DND-41 (cell line): Measurements from ENCODE around the gene STRA8.

Source experiments
- ATAC-seq: fragments of 200-7000 bp; cut with Tn5 transposase; 3 replicates; pipeline ENCODE4 v1.9.1; 2021; ENCODE audit warnings: low read depth; ENCODE audit not compliant: insufficient read depth
- DNase-seq: peaks from one replicate; pipeline ENCODE4 v3.0.0-alpha.2; 2020
- H2AFZ ChIP-seq: 2 replicates; pipeline ENCODE4 v1.6.0; 2012; ENCODE audit warnings: low read depth, low read length
- H3K27ac ChIP-seq: 2 replicates; pipeline ENCODE4 v1.5.1; 2012; ENCODE audit warnings: low read length, inconsistent platforms
- H3K27me3 ChIP-seq: fragments of 200-600 bp; sonication (generic); 2 replicates; pipeline ENCODE4 v1.6.0; 2012; ENCODE audit warnings: low read length, mild to moderate bottlenecking, inconsistent platforms; ENCODE audit not compliant: insufficient read depth, poor library complexity
- H3K36me3 ChIP-seq: 2 replicates; pipeline ENCODE4 v1.5.1; 2012; ENCODE audit warnings: low read length, inconsistent platforms; ENCODE audit not compliant: insufficient read depth
- H3K4me1 ChIP-seq: 2 replicates; pipeline ENCODE4 v1.5.1; 2012; ENCODE audit warnings: mild to moderate bottlenecking, low read length; ENCODE audit not compliant: insufficient read depth
- H3K4me2 ChIP-seq: 2 replicates; pipeline ENCODE4 v1.6.0; 2012; ENCODE audit warnings: mild to moderate bottlenecking, moderate library complexity, low read length, inconsistent platforms; ENCODE audit not compliant: insufficient read depth
- H3K4me3 ChIP-seq, 2 experiments: fragments of 200-600 bp in 1 of 2; shearing (Covaris generic) in 1 of 2; 2 replicates each; pipeline ENCODE4 v1.5.1; 2012 to 2016; ENCODE audit warnings: inconsistent platforms in 2 of 2, low read length in 2 of 2, mild to moderate bottlenecking in 2 of 2, low read depth in 1 of 2, moderate library complexity in 1 of 2
- H3K79me2 ChIP-seq: 2 replicates; pipeline ENCODE4 v1.6.0; 2012; ENCODE audit warnings: low read length, inconsistent platforms; ENCODE audit not compliant: insufficient read depth
- H3K9ac ChIP-seq: 2 replicates; pipeline ENCODE4 v1.6.0; 2012; ENCODE audit warnings: low read depth, mild to moderate bottlenecking, inconsistent platforms, low read length, moderate library complexity
- H3K9me3 ChIP-seq: 2 replicates; pipeline ENCODE4 v1.5.1; 2012; ENCODE audit warnings: low read length, moderate library complexity, mild to moderate bottlenecking, inconsistent platforms; ENCODE audit not compliant: insufficient read depth, severe bottlenecking
- H4K20me1 ChIP-seq: 2 replicates; pipeline ENCODE4 v1.6.0; 2012; ENCODE audit warnings: low read length; ENCODE audit not compliant: insufficient read depth
- EZH2 ChIP-seq: IDR thresholded peaks from 3 replicates; pipeline ENCODE4 v1.6.1; 2012; ENCODE audit warnings: borderline replicate concordance, low read depth, mild to moderate bottlenecking, moderate library complexity, low read length, inconsistent platforms; ENCODE audit not compliant: severe bottlenecking
- TF ChIP-seq, protein P1 (sequence below): IDR thresholded peaks from 2 replicates; pipeline ENCODE4 v1.5.1; 2012; ENCODE audit warnings: borderline replicate concordance, low read length, moderate library complexity, mild to moderate bottlenecking; ENCODE audit not compliant: poor library complexity, severe bottlenecking; ENCODE audit errors: extremely low read depth

Gene STRA8

DNA sequence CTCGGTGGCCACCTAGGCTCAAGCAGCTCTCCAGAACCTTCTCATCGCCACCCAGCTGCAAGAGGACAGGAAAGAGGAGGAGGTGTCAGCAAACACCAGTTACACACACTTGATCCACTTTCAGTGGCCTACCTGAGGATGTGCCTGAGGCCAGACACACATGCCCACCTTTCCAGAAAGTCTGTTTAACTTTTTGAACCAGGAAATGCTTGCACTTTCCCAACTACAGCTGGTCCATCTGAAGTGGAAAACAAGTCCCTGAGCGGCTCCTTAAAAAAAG lies 47.4 kb upstream of the STRA8 start:
- DNase-seq = no peak
- Histone ChIP-seq H3K9me3 (peaks cover 16% of the 10 kb centered on the region), H3K27me3 (no peaks in the 10 kb centered on the region), H3K9ac (no peak overlapping the region), H3K4me2 (no peak overlapping the region), H3K27ac (no peak overlapping the region), H3K4me1 (no peaks in the 10 kb centered on the region), H3K4me3 (no peak overlapping the region), H4K20me1 (no peaks in the 10 kb centered on the region), H2AFZ (no peak overlapping the region), H3K79me2 (no peaks in the 10 kb centered on the region), H3K36me3 (peaks cover 49% of the 10 kb centered on the region)
- no peak for TF ChIP-seq EZH2
- TF ChIP-seq, protein P1, sequence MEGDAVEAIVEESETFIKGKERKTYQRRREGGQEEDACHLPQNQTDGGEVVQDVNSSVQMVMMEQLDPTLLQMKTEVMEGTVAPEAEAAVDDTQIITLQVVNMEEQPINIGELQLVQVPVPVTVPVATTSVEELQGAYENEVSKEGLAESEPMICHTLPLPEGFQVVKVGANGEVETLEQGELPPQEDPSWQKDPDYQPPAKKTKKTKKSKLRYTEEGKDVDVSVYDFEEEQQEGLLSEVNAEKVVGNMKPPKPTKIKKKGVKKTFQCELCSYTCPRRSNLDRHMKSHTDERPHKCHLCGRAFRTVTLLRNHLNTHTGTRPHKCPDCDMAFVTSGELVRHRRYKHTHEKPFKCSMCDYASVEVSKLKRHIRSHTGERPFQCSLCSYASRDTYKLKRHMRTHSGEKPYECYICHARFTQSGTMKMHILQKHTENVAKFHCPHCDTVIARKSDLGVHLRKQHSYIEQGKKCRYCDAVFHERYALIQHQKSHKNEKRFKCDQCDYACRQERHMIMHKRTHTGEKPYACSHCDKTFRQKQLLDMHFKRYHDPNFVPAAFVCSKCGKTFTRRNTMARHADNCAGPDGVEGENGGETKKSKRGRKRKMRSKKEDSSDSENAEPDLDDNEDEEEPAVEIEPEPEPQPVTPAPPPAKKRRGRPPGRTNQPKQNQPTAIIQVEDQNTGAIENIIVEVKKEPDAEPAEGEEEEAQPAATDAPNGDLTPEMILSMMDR = no peak
- no peak for ATAC-seq

DNA sequence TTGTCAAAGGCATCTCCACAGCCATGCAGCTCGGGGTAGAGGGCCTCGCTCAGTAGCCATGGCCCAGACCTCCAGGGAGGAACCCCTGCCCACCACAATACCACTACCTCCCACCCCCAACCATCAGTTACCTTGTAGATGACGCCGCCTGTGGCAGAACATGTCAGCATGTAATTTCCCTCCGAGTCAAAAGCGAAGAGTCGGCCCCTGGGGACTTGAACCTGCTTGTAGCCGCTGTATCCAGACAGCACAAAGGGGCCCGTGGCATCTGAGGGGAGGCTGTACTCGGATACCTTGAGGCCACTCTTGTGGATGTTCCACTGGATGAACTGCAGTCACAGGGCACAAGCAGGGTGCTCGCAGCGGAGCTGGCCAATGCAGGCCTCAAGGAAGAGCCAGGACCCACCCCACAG lies 46.8 kb upstream of the STRA8 start:
- ATAC-seq = no peak
- TF ChIP-seq EZH2 = no peak
- TF ChIP-seq, protein P1 = no peak
- Histone ChIP-seq H3K27ac (no peak overlapping the region), H3K36me3 (peaks cover 49% of the 10 kb centered on the region), H3K4me2 (no peak overlapping the region), H3K9ac (no peak overlapping the region), H3K79me2 (no peaks in the 10 kb centered on the region), H4K20me1 (no peaks in the 10 kb centered on the region), H3K9me3 (peaks cover 10% of the 10 kb centered on the region), H3K27me3 (no peaks in the 10 kb centered on the region), H3K4me1 (no peaks in the 10 kb centered on the region), H3K4me3 (no peak overlapping the region), H2AFZ (no peak overlapping the region)
- no peak for DNase-seq

DNA sequence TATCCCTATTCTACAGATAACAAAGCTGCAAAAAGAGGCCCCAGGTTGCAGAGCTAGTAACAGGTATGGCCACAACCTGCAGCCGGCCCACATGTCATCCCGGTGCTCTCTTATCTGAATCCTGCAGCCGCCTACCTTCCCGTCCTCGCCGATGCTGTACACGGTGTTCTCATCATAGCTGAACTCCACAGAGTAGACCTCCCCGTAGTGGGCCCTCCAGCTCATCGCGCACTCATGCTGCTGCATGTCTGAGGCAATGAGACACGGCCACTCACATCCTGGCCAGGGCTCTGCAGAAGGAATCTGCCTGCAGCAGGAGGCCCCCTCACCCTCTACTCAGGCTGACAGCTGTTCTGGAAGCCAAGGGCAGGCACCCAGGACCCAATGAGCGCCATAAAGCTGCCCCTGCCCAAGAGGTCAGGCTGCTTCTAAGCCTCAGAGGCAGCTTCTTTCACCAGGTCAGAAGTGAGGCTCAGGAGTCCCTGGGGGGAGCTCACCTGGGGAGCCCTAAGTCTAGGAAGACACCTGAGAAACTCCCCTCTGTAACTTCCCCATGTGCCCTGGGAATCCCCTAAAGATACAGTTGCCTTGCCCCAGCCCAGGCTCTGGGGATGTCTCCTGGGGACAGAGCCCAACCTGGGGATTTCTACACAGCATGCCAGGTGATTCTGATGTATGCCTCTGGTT lies 45.2 kb upstream of the STRA8 start:
- no peaks in the 10 kb centered on the region for H3K9me3 ChIP-seq
- no peaks in the 10 kb centered on the region for H3K79me2 ChIP-seq
- H2AFZ ChIP-seq = no peak overlapping the region
- peaks cover 60% of the 10 kb centered on the region for H3K36me3 ChIP-seq
- no peak for ATAC-seq
- H4K20me1 ChIP-seq = no peaks in the 10 kb centered on the region
- no peak overlapping the region for H3K9ac ChIP-seq
- no peaks in the 10 kb centered on the region for H3K27me3 ChIP-seq
- no peak overlapping the region for H3K27ac ChIP-seq
- no peak overlapping the region for H3K4me2 ChIP-seq
- H3K4me3 ChIP-seq = no peak overlapping the region
- H3K4me1 ChIP-seq = no peaks in the 10 kb centered on the region
- TF ChIP-seq, protein P1 = no peak
- no peak for TF ChIP-seq EZH2
- DNase-seq = no peak
